HG02852 (cell line): ENCODE data around the gene GOLGA8K.
"Not testable (repeated sequence)": the region's sequence is repeated elsewhere in the genome, so short reads cannot be mapped to it uniquely, and the experiment has no call there.

ENCODE experiments used
- ATAC-seq: cut with Tn5 transposase; IDR thresholded peaks from one replicate; pipeline ENCODE4 v1.9.1; 2021; ENCODE audit warnings: mild to moderate bottlenecking, moderate library complexity; ENCODE audit not compliant: unreplicated experiment

The GOLGA8K gene

DNA sequence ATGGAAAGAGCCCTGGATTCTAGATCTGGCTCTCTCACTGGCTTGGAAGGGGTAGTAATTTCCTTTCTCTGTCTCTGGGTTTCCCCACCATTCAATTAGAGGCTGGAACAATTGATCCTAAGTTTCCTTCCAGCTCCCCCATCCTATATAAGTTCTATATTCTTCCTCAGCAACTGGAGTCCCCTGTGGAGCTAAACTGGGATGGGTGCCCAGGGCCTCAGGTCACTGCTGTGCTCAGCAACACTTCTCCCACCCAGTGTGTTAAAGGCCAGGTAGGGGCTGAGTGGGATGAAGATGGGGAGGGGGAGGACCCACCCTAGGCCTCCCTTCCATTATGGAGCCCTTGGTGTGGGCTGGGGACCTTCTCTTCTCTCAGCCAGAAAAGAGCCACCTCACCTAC is 46.2 kb downstream of the GOLGA8K start:
- ATAC-seq: not testable (repeated sequence)

DNA sequence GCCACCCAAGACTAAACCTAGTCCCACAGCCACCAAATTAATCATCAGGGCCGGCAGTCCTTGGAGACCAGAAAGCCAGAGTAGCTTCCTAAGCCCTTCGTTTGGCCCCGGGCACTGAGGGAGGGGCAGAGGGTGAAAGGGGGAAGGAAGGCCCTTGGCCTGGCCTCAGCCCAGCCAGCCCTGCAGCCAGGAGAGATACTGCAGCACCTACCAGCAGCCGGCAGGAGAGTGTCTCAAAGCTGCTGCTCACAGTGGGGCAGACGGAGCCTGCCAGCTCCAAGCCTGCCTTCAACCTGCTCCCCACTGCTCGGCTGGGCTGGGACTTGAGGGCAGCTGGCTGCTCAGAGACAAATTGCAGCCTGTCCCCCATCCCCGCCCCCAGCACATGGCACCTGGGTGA is 50.3 kb downstream of the GOLGA8K start:
- not testable (repeated sequence) for ATAC-seq

DNA sequence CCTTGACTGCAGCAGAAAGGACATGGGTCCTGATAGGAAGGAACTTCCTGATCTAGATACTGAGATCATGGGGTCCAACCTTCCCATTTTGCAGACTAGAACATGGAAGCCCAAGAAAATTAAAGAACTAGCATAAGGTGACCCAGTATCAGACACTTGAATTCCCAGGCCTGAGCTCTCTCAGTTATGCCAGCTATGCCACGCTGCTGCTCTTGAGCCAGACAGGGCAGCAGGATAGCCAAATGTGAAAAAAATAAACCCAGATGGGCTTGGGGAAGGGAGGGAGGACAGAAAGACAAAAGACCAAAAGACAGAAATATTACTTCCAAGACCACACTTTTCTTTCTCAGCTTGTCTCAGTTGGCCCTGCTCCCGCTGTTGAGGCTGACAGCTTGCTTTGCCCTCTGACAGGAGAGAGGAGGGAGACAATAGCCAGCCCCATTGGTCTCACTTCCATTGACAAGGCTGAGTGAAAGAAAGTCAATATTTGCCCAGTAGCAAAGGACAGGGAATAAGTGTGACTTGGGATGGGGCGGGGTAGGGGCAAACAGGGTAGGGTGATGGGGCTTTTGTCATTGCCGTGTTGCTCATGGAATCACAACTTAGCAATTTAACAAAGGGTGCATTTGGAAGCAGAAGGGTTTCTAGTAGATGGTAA is 52.4 kb downstream of the GOLGA8K start:
- ATAC-seq: not testable (repeated sequence)

DNA sequence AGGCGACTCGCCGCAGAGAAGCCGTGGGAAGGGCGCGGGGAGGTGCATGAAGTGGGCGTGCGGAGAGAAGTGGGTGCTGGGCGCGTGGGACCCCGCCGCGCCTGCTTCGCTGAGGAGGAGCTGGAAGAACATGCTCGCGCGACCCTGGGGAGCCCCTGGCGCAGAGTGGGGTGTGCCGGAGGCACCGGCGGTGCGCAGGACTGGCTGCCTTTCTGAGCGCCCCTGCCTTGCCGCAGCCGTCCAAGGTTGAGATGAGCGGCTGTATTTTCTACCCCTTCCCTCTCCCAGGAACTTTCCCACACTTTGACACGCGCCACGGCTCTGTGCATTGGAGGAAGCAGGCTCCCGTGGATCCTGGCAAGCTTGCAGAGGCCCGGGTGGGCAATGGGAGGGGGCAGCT is 56.1 kb downstream of the GOLGA8K start:
- ATAC-seq: not testable (repeated sequence)

GRCh38 chr15:32345978-32346547 is 57.0 kb downstream of the GOLGA8K start:
- not testable (repeated sequence) for ATAC-seq

GRCh38 chr15:32343921-32344320 is 59.2 kb downstream of the GOLGA8K start:
- ATAC-seq: not testable (repeated sequence)
